Motor neuron (in vitro differentiated cells): Measurements from ENCODE around the gene TMCC3. TPM values are rescaled to one million over a fixed set of nuclear protein-coding genes. Genes with fewer than 3 reads are reported as not detected.

ENCODE experiments used
- ATAC-seq, 8 experiments: fragments of 200-7000 bp; cut with Tn5 transposase; replicated peaks in 6 of 8; 2 replicates each; pipeline ENCODE4 v1.8.0; 2021; ENCODE audit warnings: mild to moderate bottlenecking in 8 of 8, moderate library complexity in 8 of 8
- H3K27ac ChIP-seq, 2 donors: fragments of 250-450 bp; sonication (Bioruptor Pico); 2 replicates each; pipeline ENCODE4 v1.9.0; 2021; ENCODE audit warnings: antibody characterized with exemption in 2 of 2, mild to moderate bottlenecking in 2 of 2, moderate library complexity in 1 of 2
- H3K4me1 ChIP-seq, 2 donors: fragments of 250-450 bp; sonication (Bioruptor Pico); replicated peaks in 1 of 2; 2 replicates each; pipeline ENCODE4 v1.6.1; 2021; ENCODE audit warnings: antibody characterized with exemption in 2 of 2, mild to moderate bottlenecking in 2 of 2, moderate library complexity in 1 of 2
- H3K4me3 ChIP-seq, 5 donors: fragments of 250-450 bp; sonication (Bioruptor Pico); 2 replicates each; pipeline ENCODE4 v1.9.0; 2021; ENCODE audit warnings: antibody characterized with exemption in 5 of 5, mild to moderate bottlenecking in 5 of 5, moderate library complexity in 4 of 5
- WGBS, 10 experiments: fragments of 450-650 bp; shearing (Covaris generic); methylation state at CpG; one replicate each; pipeline ENCODE4 v1.0.0; 2022; 5-methylcytosine and 5-hydroxymethylcytosine counted together
- in situ Hi-C, 9 experiments: fragments of 400-800 bp; cut with MboI; loops; one replicate each; pipeline ENCODE4 v1.15.0; 2021; ENCODE audit warnings: low sequenced_read_pairs in 9 of 9, low pct_unique_long_range_greater_than_20kb in 2 of 9; ENCODE audit not compliant: unreplicated experiment in 9 of 9
- total RNA-seq, 8 experiments: library from RNA; unstranded; fragments of 300-600 nt; gene quantifications; 2 replicates each; pipeline versions ENCODE4 v1.2.3 to v1.2.4, GENCODE V29; 2022

TMCC3 gene
- total RNA-seq, 8 experiments from 2014 or later: 1.6 to 29.3 (median 2.0) TPM

DNA sequence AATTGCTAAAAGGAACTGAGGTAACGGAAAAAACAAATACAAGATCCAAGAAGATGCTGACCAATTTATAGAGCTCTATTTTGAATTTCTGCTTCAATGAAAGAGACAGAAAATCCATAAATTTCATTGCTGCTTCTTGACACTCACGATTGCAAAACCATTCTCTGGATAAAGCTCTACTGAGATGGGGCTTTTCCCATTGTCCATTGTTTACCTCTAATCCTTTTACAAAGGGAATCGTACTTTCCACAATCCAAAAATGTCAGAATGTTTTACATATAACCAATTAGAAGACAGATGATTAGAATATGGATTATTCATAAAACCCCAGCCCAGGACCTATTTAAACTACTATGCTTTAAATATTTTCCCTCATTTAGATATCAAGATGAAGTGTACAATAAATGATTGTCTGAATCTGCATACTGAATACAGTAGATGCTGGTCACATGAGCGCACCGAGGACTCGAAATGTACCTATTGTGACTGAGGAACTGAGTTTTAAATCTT is 16.7 kb upstream of the TMCC3 start:
- in situ Hi-C loops: loop anchor here in 1 of 9 experiments (10.0 kb wide), 1 partner anchor 88 kb away; no protein-coding TSS in a partner anchor
- Histone ChIP-seq H3K4me1 (peaks cover 0 to 10% of the 10 kb centered on the region in 2 donors), H3K4me3 (no peak overlapping the region)

DNA sequence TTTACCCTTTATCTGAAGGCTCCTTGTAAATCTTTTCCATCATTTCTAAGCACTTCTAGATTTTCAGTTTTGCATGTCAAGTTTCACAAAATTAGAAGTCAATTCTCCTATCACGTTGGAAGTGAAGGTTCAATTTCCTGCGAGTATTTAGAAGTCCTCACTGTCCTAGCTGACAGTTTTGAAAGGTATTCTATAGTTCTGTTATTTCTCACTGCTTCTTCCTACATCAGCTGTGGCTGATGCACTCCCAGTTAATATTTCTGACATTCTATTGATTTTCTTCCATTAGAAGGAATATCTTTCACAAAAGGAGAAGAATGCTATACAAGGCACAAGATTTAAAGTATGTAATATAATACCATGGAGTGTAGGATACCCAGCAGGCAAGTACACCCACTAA is 15.8 kb upstream of the TMCC3 start:
- no peak for ATAC-seq
- H3K27ac ChIP-seq: no peak overlapping the region
- in situ Hi-C loops: loop anchor here in 1 of 9 experiments (10.0 kb wide), 1 partner anchor 89 kb away; no protein-coding TSS in a partner anchor
- H3K4me3 ChIP-seq: no peak overlapping the region
- peaks cover 0 to 10% of the 10 kb centered on the region in 2 donors for H3K4me1 ChIP-seq
- 53 to 100% (median 89%) methylated on average over 2 of the region's 2 CpGs; no CpG with 5 or more reads in 2 of the 10 experiments for WGBS, 10 experiments

More for the DNA sequence above, 16.7 kb upstream of the TMCC3 start:
- 64 to 96% (median 77%) methylated on average over 2 to 6 of the region's 6 CpGs for WGBS, 10 experiments
- no peak for ATAC-seq
- H3K27ac ChIP-seq: no peak overlapping the region

DNA sequence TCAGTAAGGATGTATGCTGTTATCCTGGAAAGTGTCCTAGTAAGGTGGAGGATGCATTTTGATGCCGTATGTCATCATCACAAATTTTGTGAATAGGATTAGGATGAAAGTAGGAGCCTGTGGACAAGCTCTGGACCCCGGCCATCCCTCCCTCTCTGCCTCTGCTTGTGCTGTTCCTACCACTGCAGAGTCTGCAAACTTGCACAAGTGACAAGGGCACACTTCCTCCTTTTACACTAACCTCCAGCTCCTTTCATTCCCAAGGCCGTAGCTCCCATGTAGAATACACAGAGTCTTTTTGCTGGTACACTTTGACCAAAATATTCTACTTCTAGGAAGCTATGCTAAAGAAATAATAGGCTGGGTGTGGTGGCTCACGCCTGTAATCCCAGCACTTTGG is 13.3 kb upstream of the TMCC3 start:
- H3K4me3 ChIP-seq: no peak overlapping the region
- in situ Hi-C loops: loop anchor here in 1 of 9 experiments (10.0 kb wide), 1 partner anchor 91 kb away; no protein-coding TSS in a partner anchor
- 58 to 100% (median 82%) methylated on average over 1 to 4 of the region's 4 CpGs for WGBS, 10 experiments

DNA sequence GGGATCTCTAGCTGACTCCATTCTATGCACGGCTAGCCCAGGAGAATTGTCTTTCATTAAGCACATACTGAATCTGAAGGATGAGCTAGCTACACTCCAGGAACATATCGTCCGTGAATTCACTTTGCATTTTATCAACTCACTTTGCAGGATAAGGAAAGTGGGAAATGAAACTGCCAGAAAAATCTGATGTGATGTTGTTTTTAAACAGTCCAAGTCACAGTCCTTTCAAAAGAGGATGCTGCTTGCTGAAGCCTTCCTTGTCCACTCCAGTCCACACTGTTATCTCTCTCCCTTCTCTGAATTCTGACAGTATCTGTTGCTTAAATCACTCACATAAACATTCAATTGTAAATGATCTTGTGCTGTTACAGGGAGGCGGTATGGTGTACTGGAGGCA is 12.7 kb upstream of the TMCC3 start:
- ATAC-seq: no peak
- Histone ChIP-seq H3K4me3 (no peak overlapping the region), H3K4me1 (peaks cover 0 to 10% of the 10 kb centered on the region in 2 donors), H3K27ac (no peak overlapping the region)
- WGBS, 10 experiments: 50 to 100% (median 75%) methylated on average over 1 to 4 of the region's 4 CpGs
- in situ Hi-C loops: loop anchor here in 1 of 9 experiments (10.0 kb wide), 1 partner anchor 92 kb away; no protein-coding TSS in a partner anchor

More for the DNA sequence above, 13.3 kb upstream of the TMCC3 start:
- no peak for ATAC-seq
- Histone ChIP-seq H3K27ac (no peak overlapping the region), H3K4me1 (peaks cover 0 to 10% of the 10 kb centered on the region in 2 donors)

DNA sequence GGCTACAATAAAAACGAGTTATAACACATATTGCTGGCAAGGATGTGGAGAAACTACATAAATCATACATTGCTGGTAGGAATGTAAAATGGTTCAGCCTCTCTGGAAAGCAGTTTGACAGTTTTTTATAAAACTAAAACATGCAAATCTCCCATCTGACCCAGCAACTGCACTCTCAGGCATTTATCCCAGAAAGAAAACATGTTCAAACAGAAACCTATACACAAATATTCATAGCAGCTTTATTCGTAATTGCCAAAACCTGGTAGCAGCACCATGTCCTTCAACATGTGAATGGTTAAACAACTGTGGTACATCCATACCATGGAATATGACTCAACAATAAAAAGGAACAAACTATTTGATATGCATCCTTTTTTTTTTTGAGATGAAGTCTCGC is 10.1 kb upstream of the TMCC3 start:
- WGBS, 10 experiments: 8 to 100% (median 70%) methylated on average over 1 to 3 of the region's 3 CpGs; no CpG with 5 or more reads in 1 of the 10 experiments
- no peaks in the 10 kb centered on the region for H3K4me1 ChIP-seq

DNA sequence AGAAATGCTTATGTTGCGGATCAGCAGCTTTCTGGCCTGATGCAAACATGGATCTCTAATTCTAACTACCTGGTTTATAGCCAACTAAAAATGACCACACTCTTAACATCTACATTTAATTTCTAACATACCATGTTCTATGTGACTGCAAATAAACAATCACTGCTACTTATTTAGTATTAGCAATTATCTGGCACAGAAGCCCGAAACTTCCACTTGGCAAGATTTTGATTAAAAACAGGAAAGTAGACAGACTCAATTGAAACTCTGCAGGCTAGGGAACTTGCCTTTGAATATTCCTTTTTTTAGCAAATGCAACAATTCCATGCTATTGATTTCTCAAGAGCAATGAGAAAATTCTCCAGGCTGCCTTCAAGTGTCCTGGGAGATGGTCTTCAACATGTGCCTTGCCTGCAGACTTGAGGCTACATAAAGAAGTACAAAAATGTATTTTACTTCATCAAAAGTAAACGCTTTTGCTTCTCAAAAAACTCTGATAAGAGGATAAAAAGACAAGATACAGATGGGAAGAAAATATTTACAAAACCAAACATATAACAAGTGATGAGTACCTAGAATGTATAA is 9.1 kb upstream of the TMCC3 start:
- Histone ChIP-seq H3K4me3 (no peak overlapping the region), H3K27ac (no peak overlapping the region), H3K4me1 (no peaks in the 10 kb centered on the region)
- in situ Hi-C loops: no loop called here
- peak in 1 of 8 experiments; percentile 33 for ATAC-seq
- WGBS, 10 experiments: 32 to 100% (median 82%) methylated on average over 1 to 3 of the region's 3 CpGs

More for the DNA sequence above, 10.1 kb upstream of the TMCC3 start:
- Histone ChIP-seq H3K27ac (no peak overlapping the region), H3K4me3 (no peak overlapping the region)
- peak in 1 of 8 experiments; percentile 20 for ATAC-seq
- in situ Hi-C loops: loop anchor here in 1 of 9 experiments (10.0 kb wide), 1 partner anchor 94 kb away; no protein-coding TSS in a partner anchor

DNA sequence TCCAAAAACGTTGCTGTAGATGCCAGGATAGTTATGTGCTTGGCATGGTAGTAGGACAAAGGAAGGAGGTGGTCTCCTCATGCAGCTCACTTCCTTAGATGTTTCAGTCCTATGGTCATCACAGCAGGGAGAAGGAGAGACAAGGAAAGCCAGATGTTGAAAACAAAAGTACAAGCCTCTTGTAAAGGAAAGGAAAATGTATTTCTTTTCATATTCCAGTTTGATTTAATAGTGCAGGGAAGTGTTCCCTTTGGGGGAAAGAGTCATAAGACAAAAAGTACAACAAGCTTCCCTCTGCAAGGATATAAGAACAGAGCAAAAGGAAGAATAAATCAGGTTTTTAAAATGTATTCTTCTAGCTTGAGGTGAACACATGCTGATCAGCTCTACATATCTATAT is 8.6 kb upstream of the TMCC3 start:
- WGBS, 10 experiments: 0 to 15% (median 14%) methylated on average over 1 of the region's 1 CpG; no CpG with 5 or more reads in 7 of the 10 experiments
- Histone ChIP-seq H3K4me1 (no peaks in the 10 kb centered on the region), H3K27ac (no peak overlapping the region), H3K4me3 (no peak overlapping the region)
- ATAC-seq: no peak
- in situ Hi-C loops: no loop called here

DNA sequence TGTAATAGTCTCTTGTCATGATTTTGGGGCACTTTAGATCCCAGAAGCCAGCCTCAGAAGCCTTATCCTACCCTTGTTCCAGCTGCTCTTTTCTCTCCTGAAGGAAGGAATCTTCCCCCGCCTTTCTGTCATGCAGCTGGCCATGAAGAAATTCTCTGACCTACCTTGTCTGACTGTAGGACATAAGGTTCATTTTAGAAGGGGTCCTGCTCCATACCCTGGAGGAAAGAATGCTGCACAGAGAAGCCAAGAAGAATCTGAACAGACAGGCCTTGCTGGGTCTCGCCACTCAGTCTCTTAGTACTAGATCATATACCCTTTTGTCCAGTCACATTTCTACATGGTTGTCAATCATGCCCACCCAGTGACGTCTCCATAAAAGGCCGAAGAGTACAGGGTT is 6.2 kb upstream of the TMCC3 start:
- in situ Hi-C loops: no loop called here
- no peak for ATAC-seq
- H3K4me1 ChIP-seq: no peaks in the 10 kb centered on the region
- H3K27ac ChIP-seq: no peak overlapping the region
- WGBS, 10 experiments: 52 to 100% (median 92%) methylated on average over 1 to 3 of the region's 4 CpGs; no CpG with 5 or more reads in 5 of the 10 experiments
- H3K4me3 ChIP-seq: no peak overlapping the region

DNA sequence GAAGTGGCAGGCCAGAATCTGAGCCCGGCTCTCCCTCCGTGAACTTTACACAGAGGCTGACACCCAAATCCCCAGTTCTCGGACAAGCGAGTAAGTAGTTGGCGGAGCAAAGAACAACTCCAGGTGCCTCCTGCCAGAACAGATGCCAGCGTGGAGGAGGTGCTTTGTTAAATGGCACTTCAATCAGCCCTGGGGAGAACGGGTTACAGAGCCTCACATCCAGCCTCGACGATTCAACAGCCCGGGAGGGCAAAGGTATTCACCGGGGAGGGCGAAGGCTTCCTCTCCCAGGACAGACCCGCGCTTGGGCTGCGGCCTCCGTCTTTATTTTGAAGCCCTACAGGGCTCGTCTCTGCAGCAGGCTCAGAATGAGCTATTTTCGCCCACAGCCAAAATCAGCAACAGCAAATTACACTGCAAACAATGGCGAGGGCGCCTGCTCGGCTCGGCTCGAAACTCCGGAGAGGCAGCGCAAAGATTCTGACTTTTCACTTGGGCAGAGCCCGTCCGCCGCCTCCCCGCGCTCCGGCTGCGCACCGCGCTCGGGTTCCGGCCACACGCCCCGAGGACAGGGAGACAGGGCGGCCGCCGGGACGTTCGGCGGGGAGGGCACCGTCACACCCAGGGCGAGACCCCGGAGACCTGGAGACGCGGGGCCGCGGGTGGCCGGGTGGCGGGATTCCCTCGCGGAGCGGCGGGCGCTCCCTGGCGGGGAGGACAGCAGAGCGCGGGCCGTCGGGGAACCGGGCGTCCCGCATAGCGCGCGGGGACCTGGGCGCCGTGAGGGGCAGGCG is 811 bp downstream of the TMCC3 start:
- in situ Hi-C loops: no loop called here
- H3K4me3 ChIP-seq: peak overlapping the region; percentile 49 to 74 (median 70)
- peak; percentile 71 to 83 (median 80) for ATAC-seq
- 0 to 20% (median 13%) methylated on average over 1 to 6 of the region's 72 CpGs; no CpG with 5 or more reads in 6 of the 10 experiments for WGBS, 10 experiments
- peak overlapping the region in 1 of 2 donors; percentile 21 for H3K27ac ChIP-seq
- peaks cover 0 to 6% of the 10 kb centered on the region in 2 donors for H3K4me1 ChIP-seq

DNA sequence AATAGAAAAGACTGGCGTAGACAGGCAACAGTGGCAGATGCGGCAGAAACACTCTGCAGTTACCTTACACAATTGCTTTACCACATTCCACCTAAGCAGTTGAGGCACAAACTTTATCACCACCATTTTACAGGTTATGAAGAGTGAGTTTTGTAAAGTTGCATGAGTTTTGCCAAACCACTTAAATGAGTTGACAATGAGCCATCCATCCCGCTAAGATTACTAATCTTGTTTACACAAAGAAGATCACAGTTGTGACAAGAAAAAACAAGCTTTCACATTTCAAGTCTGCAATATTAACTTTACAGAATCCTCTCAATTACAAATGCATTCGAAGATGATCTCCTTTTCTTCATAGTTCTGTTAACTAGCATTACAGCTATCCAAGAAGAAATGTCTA is 1.8 kb downstream of the TMCC3 start:
- in situ Hi-C loops: no loop called here
- ATAC-seq: no peak
- no peak overlapping the region for H3K27ac ChIP-seq
- WGBS, 10 experiments: 70 to 100% (median 86%) methylated on average over 1 to 4 of the region's 4 CpGs
- H3K4me1 ChIP-seq: peaks cover 0 to 9% of the 10 kb centered on the region in 2 donors
- H3K4me3 ChIP-seq: no peak overlapping the region

DNA sequence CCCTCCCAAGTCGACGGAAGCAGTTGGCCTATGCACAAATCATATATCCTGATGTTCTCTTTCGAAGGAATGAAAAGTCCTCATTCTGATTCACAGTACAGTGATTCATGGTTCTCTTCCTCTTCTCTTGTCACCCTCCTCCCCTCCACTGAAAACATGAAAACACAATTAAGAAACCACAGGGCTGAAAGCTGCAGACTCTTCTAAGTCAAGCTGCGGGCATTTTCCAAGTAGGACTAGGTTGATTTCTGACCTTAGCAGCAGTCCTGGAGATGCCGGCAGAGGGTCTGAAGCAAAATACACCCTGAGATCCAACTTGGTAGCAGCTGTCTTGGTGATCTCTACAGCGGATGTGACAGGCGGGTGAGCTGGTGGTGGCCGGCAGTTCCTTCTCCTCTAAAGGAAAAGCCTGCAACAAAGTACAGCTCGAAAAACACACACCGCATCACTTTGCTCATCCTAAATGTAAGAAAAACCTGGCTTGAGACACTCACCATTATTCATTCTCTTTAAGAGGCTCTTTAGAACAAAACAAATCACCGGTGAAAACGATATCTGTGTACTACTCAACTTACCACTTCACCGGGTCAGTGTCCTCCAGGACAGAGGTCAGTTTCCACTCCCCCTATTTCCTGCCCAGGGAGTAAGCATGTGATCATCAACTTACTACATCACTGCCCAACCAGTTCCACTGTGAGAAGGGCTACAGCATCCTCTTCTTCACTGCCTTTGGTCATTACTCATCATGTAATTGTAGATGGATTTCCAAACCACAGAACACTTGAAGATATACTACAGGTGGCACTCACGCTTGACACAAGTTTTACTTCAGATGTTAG is 6.0 kb downstream of the TMCC3 start:
- Histone ChIP-seq H3K4me3 (no peak overlapping the region), H3K27ac (no peak overlapping the region), H3K4me1 (peaks cover 0 to 9% of the 10 kb centered on the region in 2 donors)
- in situ Hi-C loops: no loop called here
- peak in 1 of 8 experiments; percentile 57 for ATAC-seq
- WGBS, 10 experiments: 7 to 96% (median 88%) methylated on average over 4 to 13 of the region's 14 CpGs; no CpG with 5 or more reads in 3 of the 10 experiments

DNA sequence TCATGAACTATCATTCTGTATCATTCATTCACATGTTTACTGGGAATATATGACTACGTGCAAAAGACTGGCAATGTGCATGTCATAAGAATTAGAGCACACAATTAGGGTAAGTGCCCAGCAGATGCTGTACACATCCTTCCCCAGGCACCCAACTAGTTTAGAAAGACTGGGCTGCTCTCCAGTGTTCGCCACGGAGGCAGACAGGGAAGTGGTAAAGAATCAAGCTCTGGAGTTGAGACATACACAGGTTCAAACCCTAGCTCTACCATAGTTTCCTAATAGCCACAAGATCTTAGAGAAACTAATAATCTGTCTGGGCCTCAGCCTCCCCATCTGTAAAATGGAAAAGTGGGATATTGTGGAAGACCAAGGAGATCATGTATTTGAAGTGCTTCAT is 6.8 kb downstream of the TMCC3 start:
- peaks cover 0 to 9% of the 10 kb centered on the region in 2 donors for H3K4me1 ChIP-seq
- 75 to 100% (median 100%) methylated on average over 1 to 3 of the region's 3 CpGs; no CpG with 5 or more reads in 2 of the 10 experiments for whole genome bisulfite sequencing, 10 experiments
- no peak overlapping the region for H3K27ac ChIP-seq
- no peak overlapping the region for H3K4me3 ChIP-seq
- in situ Hi-C loops: no loop called here
- ATAC-seq: no peak
